ENCODE results near the gene PIEZO2. TPM values are rescaled to one million over a fixed set of nuclear protein-coding genes. Genes with fewer than 3 reads are reported as not detected.

The PIEZO2 gene
- total RNA-seq, 8 experiments from 2014 or later, result 1.9 to 73.5 (median 2.8) TPM

DNA sequence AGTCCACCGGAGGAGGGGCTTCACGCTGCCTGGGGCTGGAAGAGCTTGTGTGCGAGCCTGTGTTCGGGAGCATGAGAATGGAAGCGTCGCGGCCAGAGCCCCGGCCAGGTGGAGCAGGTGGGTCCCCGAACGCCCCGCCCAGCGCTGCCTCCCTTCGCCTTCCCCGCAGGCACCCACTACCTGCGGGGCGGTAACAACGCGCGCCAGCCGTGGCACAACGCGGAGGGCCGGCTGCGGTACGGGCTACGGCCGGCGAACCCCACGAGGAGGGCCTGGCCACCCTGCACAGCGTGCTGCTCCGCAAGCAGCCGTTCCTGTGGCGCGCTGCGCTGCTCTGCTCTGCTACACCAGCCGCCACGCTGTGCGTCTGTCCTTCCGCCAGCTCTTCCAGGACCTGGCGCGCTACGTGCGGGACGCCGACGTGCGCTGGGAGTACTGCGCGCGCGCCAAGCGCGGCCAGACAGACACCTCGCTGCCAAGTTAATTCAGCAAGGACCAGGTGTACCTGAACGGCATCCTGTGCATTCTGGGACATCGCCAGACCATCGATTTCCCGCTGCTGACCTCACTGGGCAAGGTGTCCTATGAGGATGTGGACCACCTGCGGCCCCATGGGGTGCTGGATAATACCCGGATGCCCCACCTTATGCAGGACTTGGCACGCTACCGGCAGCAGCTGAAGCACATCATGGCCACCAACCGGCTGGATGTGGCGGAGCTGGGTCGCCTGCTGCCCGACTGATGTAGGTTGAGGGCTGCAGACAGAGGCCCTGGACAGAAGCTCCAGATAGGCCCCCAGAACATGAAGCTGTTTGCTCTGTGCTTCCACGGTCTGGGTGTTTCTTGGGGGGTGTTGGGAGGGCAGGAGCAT, 422.9 kb downstream of the PIEZO2 start:
- Histone ChIP-seq H3K4me1 (replicated peaks in 1 of 2) (no peaks in the 10 kb centered on the region), H3K27ac (no peak overlapping the region), H3K4me3 (no peak overlapping the region)
- WGBS, 10 experiments, result 63 to 97% (median 92%) methylated on average over 10 to 39 of the region's 67 CpGs; no CpG with 5 or more reads in 4 of the 10 experiments
- in situ Hi-C loops (cut with MboI; ENCODE audit: low pct_unique_long_range_greater_than_20kb in 2 of 9, low sequenced_read_pairs in 9 of 9, unreplicated experiment in 9 of 9), result no loop called here
- ATAC-seq (replicated peaks in 6 of 8), result no peak

DNA sequence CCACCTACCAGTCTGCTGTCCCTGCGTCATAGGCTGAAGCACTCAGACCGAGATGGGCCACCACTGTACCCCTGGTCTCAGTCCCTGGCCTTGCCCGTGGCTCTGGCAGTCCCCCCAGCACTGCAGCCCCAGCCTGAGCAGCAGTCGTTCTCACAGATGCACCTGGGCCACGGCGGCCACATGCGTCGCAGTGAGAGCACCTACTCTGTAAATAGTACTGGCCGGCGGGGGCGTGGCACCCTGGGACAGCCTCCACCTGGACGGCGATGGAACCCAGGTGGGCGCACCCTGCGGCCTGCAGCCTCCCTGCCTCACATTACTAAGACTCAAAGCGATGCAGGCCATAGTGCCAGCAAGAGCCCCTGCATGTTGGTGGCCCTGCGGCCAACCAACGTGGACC, 424.7 kb downstream of the PIEZO2 start:
- no peaks in the 10 kb centered on the region for H3K4me1 ChIP-seq (replicated peaks in 1 of 2)
- 46 to 100% (median 84%) methylated on average over 1 to 6 of the region's 18 CpGs; no CpG with 5 or more reads in 5 of the 10 experiments for WGBS, 10 experiments
- in situ Hi-C loops (cut with MboI; ENCODE audit: low pct_unique_long_range_greater_than_20kb in 2 of 9, low sequenced_read_pairs in 9 of 9, unreplicated experiment in 9 of 9), result no loop called here
- no peak for ATAC-seq (replicated peaks in 6 of 8)
- no peak overlapping the region for H3K4me3 ChIP-seq
- H3K27ac ChIP-seq, result no peak overlapping the region

DNA sequence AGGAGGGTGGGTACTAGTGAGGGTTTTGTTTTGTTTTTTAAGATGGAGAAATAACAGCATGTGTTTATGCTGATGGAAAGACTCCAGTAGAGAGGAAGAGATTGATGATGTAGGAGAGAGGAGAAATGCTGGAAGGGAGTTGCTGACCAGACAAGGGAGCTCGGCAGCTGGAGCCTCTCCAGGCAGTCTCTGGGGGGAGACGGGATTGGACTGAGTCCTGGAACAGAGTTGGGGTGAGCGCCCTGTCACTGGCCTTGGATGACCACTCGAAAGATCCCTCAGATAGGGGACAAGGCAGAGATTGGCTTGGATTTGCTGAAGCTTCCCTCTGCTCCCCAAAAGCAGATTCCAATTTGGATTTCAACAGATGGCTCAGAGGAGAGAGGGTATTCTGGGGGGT, 425.9 kb downstream of the PIEZO2 start:
- no peak overlapping the region for H3K27ac ChIP-seq
- ATAC-seq (replicated peaks in 6 of 8), result no peak
- no peaks in the 10 kb centered on the region for H3K4me1 ChIP-seq (replicated peaks in 1 of 2)
- in situ Hi-C loops (cut with MboI; ENCODE audit: low pct_unique_long_range_greater_than_20kb in 2 of 9, low sequenced_read_pairs in 9 of 9, unreplicated experiment in 9 of 9), result no loop called here
- no peak overlapping the region for H3K4me3 ChIP-seq
- WGBS, 10 experiments, result 23 to 88% (median 71%) methylated on average over 1 to 4 of the region's 4 CpGs; no CpG with 5 or more reads in 2 of the 10 experiments

DNA sequence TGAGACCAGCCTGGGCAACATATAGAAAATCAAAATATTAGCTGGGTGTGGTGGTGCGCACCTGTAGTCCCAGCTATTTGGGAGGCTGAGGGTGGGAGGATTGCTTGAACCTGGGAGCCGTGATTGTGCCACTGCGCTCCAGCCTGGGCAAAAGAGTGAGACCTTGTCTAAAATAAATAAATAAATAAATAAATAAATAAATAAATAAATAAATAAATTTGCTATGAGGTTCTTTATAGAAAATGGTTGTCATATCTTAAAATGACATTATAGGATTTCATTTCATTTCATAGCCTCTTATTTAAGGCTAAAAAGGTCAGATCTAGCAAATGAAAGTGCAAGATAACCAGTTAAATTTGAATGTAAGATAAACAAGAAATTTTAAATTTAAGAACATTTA, 430.6 kb downstream of the PIEZO2 start:
- Histone ChIP-seq H3K4me1 (replicated peaks in 1 of 2) (no peaks in the 10 kb centered on the region), H3K27ac (no peak overlapping the region), H3K4me3 (no peak overlapping the region)
- ATAC-seq (replicated peaks in 6 of 8), result no peak
- in situ Hi-C loops (cut with MboI; ENCODE audit: low pct_unique_long_range_greater_than_20kb in 2 of 9, low sequenced_read_pairs in 9 of 9, unreplicated experiment in 9 of 9), result no loop called here
- 0 to 100% (median 67%) methylated on average over 1 to 3 of the region's 3 CpGs; no CpG with 5 or more reads in 2 of the 10 experiments for WGBS, 10 experiments

GRCh38 chr18:10715791-10716190, 433.6 kb downstream of the PIEZO2 start:
- 0 to 100% (median 92%) methylated on average over 1 to 8 of the region's 9 CpGs; no CpG with 5 or more reads in 1 of the 10 experiments for WGBS, 10 experiments
- Histone ChIP-seq H3K27ac (no peak overlapping the region), H3K4me3 (no peak overlapping the region), H3K4me1 (replicated peaks in 1 of 2) (peaks cover 0 to 4% of the 10 kb centered on the region in 2 donors)
- in situ Hi-C loops (cut with MboI; ENCODE audit: low pct_unique_long_range_greater_than_20kb in 2 of 9, low sequenced_read_pairs in 9 of 9, unreplicated experiment in 9 of 9), result no loop called here
- ATAC-seq (replicated peaks in 6 of 8), result peak in 3 of 8 experiments; percentile 68 to 99 (median 86)

GRCh38 chr18:10713409-10713808, 436.0 kb downstream of the PIEZO2 start:
- no peak for ATAC-seq (replicated peaks in 6 of 8)
- WGBS, 10 experiments, result 29 to 100% (median 100%) methylated on average over 1 to 2 of the region's 2 CpGs; no CpG with 5 or more reads in 1 of the 10 experiments
- in situ Hi-C loops (cut with MboI; ENCODE audit: low pct_unique_long_range_greater_than_20kb in 2 of 9, low sequenced_read_pairs in 9 of 9, unreplicated experiment in 9 of 9), result no loop called here
- no peak overlapping the region for H3K4me3 ChIP-seq
- peaks cover 0 to 7% of the 10 kb centered on the region in 2 donors for H3K4me1 ChIP-seq (replicated peaks in 1 of 2)
- no peak overlapping the region for H3K27ac ChIP-seq

GRCh38 chr18:10707294-10707693, 442.1 kb downstream of the PIEZO2 start:
- ATAC-seq (replicated peaks in 6 of 8), result no peak
- in situ Hi-C loops (cut with MboI; ENCODE audit: low pct_unique_long_range_greater_than_20kb in 2 of 9, low sequenced_read_pairs in 9 of 9, unreplicated experiment in 9 of 9), result no loop called here
- Histone ChIP-seq H3K4me1 (replicated peaks in 1 of 2) (peaks cover 0 to 7% of the 10 kb centered on the region in 2 donors), H3K4me3 (no peak overlapping the region), H3K27ac (no peak overlapping the region)
- 21 to 97% (median 87%) methylated on average over 1 to 5 of the region's 6 CpGs for WGBS, 10 experiments

DNA sequence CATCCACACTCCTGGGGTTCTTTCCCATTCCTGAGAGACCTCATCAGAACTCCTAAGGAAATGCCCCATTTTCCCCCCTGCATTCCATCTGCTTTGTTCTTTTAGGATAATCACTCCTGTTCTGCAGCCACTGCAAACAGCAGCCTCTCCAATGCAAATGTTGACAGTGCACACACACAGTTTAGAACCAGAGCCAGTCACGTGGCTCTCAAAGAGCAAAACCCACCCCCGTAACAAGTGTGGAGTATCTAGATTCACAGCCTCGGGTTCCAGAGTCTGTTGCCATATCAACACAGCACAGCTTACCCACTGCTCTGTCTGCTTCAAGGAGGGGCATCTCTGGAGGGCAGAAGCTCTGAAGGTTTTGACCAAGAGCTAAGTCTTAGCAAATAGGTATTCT, 443.6 kb downstream of the PIEZO2 start:
- peak in 6 of 8 experiments; percentile 40 to 97 (median 80) for ATAC-seq (replicated peaks in 6 of 8)
- Histone ChIP-seq H3K4me1 (replicated peaks in 1 of 2) (peaks cover 0 to 3% of the 10 kb centered on the region in 2 donors), H3K27ac (no peak overlapping the region), H3K4me3 (no peak overlapping the region)
- WGBS, 10 experiments, result 7 to 57% (median 33%) methylated on average over 1 to 3 of the region's 3 CpGs; no CpG with 5 or more reads in 7 of the 10 experiments
- in situ Hi-C loops (cut with MboI; ENCODE audit: low pct_unique_long_range_greater_than_20kb in 2 of 9, low sequenced_read_pairs in 9 of 9, unreplicated experiment in 9 of 9), result no loop called here

GRCh38 chr18:10705291-10705690, 444.1 kb downstream of the PIEZO2 start:
- Histone ChIP-seq H3K4me3 (no peak overlapping the region), H3K4me1 (replicated peaks in 1 of 2) (no peaks in the 10 kb centered on the region), H3K27ac (no peak overlapping the region)
- no peak for ATAC-seq (replicated peaks in 6 of 8)
- in situ Hi-C loops (cut with MboI; ENCODE audit: low pct_unique_long_range_greater_than_20kb in 2 of 9, low sequenced_read_pairs in 9 of 9, unreplicated experiment in 9 of 9), result no loop called here
- 71 to 100% (median 92%) methylated on average over 2 to 10 of the region's 17 CpGs; no CpG with 5 or more reads in 4 of the 10 experiments for WGBS, 10 experiments

DNA sequence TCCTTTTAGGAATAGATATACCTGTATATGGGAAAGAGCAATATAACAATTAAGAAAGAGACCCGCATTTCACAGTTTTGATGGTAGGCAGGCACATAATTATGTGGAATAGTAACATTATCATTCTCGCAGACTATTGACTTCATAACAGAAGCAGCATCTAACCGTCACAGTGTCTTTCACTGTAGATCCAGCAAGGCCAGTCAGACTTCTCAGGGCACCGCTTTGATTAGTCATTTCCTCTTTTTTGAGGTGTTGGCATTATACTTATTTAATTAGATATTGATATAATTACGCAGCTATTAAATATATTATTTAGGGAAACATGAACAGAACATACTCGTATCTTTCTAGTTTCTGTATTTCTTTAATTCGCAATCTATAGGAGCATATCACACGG, 447.2 kb downstream of the PIEZO2 start:
- Histone ChIP-seq H3K4me3 (no peak overlapping the region), H3K4me1 (replicated peaks in 1 of 2) (no peaks in the 10 kb centered on the region), H3K27ac (no peak overlapping the region)
- ATAC-seq (replicated peaks in 6 of 8), result no peak
- WGBS, 10 experiments, result 59 to 97% (median 90%) methylated on average over 4 to 8 of the region's 8 CpGs
- in situ Hi-C loops (cut with MboI; ENCODE audit: low pct_unique_long_range_greater_than_20kb in 2 of 9, low sequenced_read_pairs in 9 of 9, unreplicated experiment in 9 of 9), result no loop called here

DNA sequence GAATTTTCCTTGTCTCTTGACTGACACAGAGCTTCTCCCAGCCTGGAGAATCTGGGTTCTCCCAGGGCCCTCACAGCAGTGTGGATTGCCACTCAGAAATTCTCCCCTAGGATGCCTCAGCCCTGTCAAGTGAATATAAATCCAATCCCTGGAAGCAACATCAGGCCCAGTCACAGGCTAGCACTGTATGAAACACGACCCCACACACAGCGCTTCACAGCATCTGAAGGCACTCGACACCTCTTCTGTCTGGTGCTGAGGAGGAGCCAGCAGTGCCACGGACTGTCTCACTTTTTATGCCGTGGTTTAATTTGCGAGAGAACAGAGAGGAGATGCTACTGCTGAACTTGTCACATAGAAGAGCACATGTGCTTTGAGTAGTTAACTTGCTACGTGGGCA, 459.0 kb downstream of the PIEZO2 start:
- in situ Hi-C loops (cut with MboI; ENCODE audit: low pct_unique_long_range_greater_than_20kb in 2 of 9, low sequenced_read_pairs in 9 of 9, unreplicated experiment in 9 of 9), result no loop called here
- Histone ChIP-seq H3K4me3 (no peak overlapping the region), H3K27ac (no peak overlapping the region), H3K4me1 (replicated peaks in 1 of 2) (no peaks in the 10 kb centered on the region)
- WGBS, 10 experiments, result 62 to 73% (median 64%) methylated on average over 4 to 7 of the region's 7 CpGs; no CpG with 5 or more reads in 7 of the 10 experiments
- peak in 1 of 8 experiments; percentile 46 for ATAC-seq (replicated peaks in 6 of 8)

DNA sequence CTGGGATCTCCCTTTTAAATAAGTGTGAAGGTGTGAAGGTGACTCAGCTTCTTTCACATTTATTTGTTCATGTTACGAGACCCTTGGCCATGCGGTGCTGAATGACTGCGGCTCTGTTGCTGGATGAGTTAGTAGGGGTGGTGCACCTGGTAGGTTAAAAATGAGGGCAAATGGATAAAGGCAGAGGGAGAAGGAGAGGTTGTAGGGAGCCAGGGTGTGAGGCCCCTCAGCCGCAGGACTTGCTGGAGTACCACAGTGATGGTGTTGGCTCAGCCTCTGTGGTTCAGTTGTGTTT, 459.4 kb downstream of the PIEZO2 start:
- Histone ChIP-seq H3K27ac (no peak overlapping the region), H3K4me3 (no peak overlapping the region), H3K4me1 (replicated peaks in 1 of 2) (no peaks in the 10 kb centered on the region)
- WGBS, 10 experiments, result 67 to 100% (median 94%) methylated on average over 2 to 4 of the region's 4 CpGs; no CpG with 5 or more reads in 2 of the 10 experiments
- no peak for ATAC-seq (replicated peaks in 6 of 8)
- in situ Hi-C loops (cut with MboI; ENCODE audit: low pct_unique_long_range_greater_than_20kb in 2 of 9, low sequenced_read_pairs in 9 of 9, unreplicated experiment in 9 of 9), result no loop called here

- in situ Hi-C loops (cut with MboI; ENCODE audit: low pct_unique_long_range_greater_than_20kb in 2 of 9, low sequenced_read_pairs in 9 of 9, unreplicated experiment in 9 of 9), result no loop called here
These were observed 459.9 kb downstream of the PIEZO2 start for GRCh38 chr18:10689236-10690034.

More at GRCh38 chr18:10689236-10690034, 459.9 kb downstream of the PIEZO2 start:
- Histone ChIP-seq H3K27ac (no peak overlapping the region), H3K4me3 (no peak overlapping the region), H3K4me1 (replicated peaks in 1 of 2) (no peaks in the 10 kb centered on the region)
- WGBS, 10 experiments, result 22 to 100% (median 72%) methylated on average over 1 to 10 of the region's 12 CpGs; no CpG with 5 or more reads in 1 of the 10 experiments
- no peak for ATAC-seq (replicated peaks in 6 of 8)
